GM19238 (cell line): ENCODE data around the gene PRLHR.

ENCODE experiments used
- DNase-seq: peaks from one replicate; pipeline ENCODE4 v3.0.0; 2011; ENCODE audit warnings: low spot score; ENCODE audit not compliant: insufficient read length

Gene PRLHR

DNA sequence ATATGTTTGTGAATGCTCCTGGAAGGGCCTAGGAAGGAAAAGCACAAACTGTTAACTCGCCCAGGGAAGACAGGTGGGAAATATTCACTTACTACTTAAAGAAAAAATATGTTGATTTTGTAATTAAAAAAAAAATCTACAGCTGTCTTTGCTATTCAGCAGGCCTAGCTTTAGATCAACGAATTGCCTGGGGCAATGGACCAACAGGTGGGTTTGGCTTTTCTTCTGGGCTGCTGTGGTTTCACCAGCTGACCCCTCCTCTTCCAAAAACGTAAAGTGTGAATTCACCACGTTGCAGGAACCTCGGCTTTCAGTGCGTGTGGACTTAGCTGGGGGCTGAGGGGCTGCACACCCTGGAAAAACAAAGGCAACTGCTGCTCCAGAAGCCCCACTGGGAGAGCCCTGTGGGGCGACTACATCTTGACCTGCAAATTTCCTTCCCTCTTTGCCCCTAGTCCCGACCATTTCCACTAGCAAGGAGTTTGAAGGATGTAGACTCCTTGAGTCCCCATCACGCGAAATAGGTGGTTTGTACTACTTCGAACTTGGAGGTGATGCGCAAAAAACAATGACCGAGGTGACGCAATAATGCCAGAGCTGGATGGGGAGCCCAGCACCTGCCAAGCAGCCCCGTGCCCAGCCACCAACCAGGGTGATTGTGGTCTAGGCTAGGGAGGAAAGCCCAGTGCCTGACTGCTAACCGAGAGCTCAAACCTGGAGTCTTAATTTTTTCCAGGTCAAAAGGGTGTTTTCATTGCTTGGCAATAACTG, 7.4 kb downstream of the PRLHR start:
- no peak for DNase-seq

GRCh38 chr10:118586911-118587310, 8.5 kb downstream of the PRLHR start:
- DNase-seq, result no peak

GRCh38 chr10:118585794-118586193, 9.7 kb downstream of the PRLHR start:
- no peak for DNase-seq

- DNase-seq, result no peak
Observed at GRCh38 chr10:118585234-118585633, 10.2 kb downstream of the PRLHR start.

- no peak for DNase-seq
Observed at GRCh38 chr10:118584181-118584954, 11.1 kb downstream of the PRLHR start.

- DNase-seq, result no peak
Observed at GRCh38 chr10:118583611-118584010, 11.8 kb downstream of the PRLHR start.

DNA sequence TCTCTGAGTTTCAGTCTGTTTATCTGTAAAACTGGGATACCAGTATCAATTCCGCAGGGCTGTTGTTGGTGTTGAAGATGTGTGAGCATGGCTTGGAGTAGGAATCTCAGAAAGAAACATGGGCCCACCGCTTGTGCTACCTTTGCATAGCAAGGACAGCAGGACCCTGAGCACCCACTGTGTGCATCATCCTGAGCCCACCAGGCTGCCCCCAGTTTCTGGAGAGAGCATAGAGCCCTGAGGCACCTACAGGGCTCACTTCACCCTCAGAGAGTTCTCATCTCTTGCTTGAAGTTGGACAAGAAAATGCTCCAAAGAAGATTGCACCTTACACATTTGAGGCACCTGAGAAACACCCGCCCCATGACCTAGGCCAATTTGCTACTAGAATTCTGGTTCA, 12.9 kb downstream of the PRLHR start:
- DNase-seq, result no peak

GRCh38 chr10:118581340-118581739, 14.1 kb downstream of the PRLHR start:
- DNase-seq, result no peak

GRCh38 chr10:118580702-118581101, 14.7 kb downstream of the PRLHR start:
- DNase-seq, result no peak

DNA sequence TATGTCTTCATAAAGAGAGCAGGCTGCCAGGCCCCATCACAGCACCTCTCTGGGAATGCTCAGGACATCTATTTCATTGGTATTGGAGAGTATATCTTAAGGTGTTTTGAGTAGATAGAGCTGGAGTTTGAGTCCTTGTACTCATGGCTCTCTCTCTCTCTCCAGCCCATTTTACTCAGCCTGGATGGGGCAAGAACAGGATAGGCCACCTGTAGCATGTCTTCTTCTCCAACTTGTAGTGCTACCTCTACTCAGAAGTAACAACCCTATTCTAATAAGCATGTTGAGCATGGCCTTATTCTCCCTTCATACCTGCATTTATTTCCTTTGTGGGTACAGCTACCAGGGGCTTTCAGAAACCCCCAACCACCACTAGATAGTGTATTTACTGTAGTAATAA, 21.9 kb downstream of the PRLHR start:
- no peak for DNase-seq

- DNase-seq, result no peak
Observed at GRCh38 chr10:118572256-118573041, 23.0 kb downstream of the PRLHR start.

GRCh38 chr10:118571123-118571522, 24.3 kb downstream of the PRLHR start:
- DNase-seq, result no peak

GRCh38 chr10:118570591-118570990, 24.9 kb downstream of the PRLHR start:
- DNase-seq, result no peak

- DNase-seq, result no peak
Observed at GRCh38 chr10:118569882-118570252, 25.6 kb downstream of the PRLHR start.

- no peak for DNase-seq
Observed at GRCh38 chr10:118569241-118569881, 26.1 kb downstream of the PRLHR start.

- peak; percentile 31 for DNase-seq
Observed at GRCh38 chr10:118568327-118568848, 27.1 kb downstream of the PRLHR start.

GRCh38 chr10:118567701-118568248, 27.7 kb downstream of the PRLHR start:
- DNase-seq, result no peak

DNA sequence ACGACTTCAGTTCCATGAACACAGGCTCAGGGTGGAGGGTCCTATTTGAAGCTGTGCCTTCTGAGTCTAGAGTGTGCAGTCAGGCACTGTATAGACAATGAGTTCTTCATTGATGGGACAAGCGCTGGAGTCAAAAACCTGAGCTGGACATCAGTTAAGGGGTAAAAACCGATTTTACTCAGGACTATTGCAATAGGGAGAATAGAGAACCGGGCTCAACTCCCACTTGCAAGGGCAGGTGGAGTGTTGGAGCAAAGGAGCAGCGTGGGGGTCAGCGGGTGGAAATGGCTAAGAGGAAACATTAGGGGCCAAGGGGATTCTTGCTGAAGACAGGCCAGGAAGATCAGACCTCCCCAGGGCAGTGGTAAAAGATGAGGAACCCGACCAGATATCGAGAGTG, 28.5 kb downstream of the PRLHR start:
- no peak for DNase-seq

DNA sequence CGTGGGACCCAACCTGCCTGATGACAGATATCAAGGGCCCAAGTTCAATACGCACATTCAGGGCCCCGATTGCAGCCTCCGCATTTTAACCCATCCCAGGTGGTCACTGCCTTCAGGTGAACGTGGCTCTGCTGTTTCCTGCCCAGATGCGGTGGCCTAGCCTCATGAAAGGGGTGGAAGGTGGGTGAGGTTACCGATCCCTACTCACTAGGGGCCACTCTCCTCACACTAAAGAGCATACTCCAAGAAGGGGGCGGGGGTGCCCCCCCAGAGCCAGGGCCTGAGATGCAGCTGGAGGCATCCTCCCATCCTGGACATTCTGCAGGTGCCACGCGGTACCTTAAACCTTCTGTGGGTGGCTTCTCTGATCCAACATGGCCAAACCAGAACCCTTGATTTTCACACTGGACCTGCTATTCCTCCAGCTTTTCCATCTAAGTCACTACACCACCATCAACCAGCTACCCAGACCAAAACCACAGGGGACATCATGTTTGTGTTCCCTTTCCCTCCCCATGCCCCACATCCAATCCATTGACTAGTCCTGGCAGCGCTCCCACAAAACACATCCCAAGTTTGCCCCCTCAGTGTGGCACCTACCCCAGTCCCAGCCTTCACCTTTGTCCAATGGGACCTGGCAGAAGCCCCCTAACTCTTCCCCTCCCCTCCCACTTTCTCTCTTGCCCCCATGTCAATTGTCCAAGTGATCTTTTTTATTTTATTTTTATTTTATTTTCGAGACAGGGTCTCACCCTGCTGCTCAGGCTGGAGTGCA, 30.0 kb downstream of the PRLHR start:
- DNase-seq, result no peak

DNA sequence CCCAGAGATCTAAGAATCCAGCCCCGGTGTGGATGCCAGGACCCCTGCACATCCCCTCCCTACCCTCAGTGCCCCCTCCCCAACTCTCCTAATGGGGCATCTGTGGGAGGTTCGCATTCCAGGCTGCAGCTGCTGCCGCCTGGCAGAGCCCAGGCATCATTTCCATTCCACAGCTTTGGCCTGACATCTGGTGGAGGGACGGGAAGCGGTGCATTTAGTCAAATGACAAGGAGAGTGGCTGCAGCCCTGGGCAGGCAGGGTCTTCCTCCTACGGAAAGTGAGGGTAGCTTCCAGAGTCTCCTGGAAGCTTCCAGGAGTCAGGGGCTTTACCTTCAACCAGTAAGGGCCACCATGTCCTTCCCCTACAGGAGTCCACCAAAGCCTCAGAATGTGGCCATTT, 30.8 kb downstream of the PRLHR start:
- DNase-seq, result no peak
